Esophagus squamous epithelium (tissue), 4 donors: Measurements from ENCODE around the gene ACAD8.

Experiments
- CTCF ChIP-seq, 6 experiments: fragments of 450-650 bp in 4 of 6; fragments of 200-600 bp in 2 of 6; sonication (generic) in 2 of 6; IDR thresholded peaks; one replicate each; pipeline ENCODE4 v1.5.1; 2016 to 2019; ENCODE audit warnings: antibody characterized with exemption in 6 of 6, mild to moderate bottlenecking in 4 of 6, moderate library complexity in 4 of 6
- POLR2A ChIP-seq, 4 donors: fragments of 450-650 bp; IDR thresholded peaks; one replicate each; pipeline ENCODE4 v1.6.1; 2017; ENCODE audit warnings: antibody characterized with exemption in 4 of 4, mild to moderate bottlenecking in 4 of 4, moderate library complexity in 3 of 4

GRCh38 chr11:134235399-134235798 is 18.0 kb upstream of the ACAD8 start:
- no peak for TF ChIP-seq CTCF (IDR thresholded peaks at IDR 0.05)
- no peak for TF ChIP-seq POLR2A (IDR thresholded peaks at IDR 0.05)
